UCSD-AML1 (cell line): Measurements from ENCODE around the gene TXNDC11.

Experiments
- DNase-seq: peaks from one replicate; lab custom pipeline; 2025; ENCODE audit not compliant: unreplicated experiment; lab: John Stamatoyannopoulos, UW

The TXNDC11 gene

GRCh38 chr16:11662582-11662981 lies 80.1 kb downstream of the TXNDC11 start:
- DNase-seq, result no peak

- no peak for DNase-seq
Measured at GRCh38 chr16:11660565-11660964, 82.1 kb downstream of the TXNDC11 start.

GRCh38 chr16:11658896-11659708 lies 83.6 kb downstream of the TXNDC11 start:
- no peak for DNase-seq

- no peak for DNase-seq
Measured at GRCh38 chr16:11657556-11657955, 85.1 kb downstream of the TXNDC11 start.

- DNase-seq, result no peak
Measured at GRCh38 chr16:11655655-11656054, 87.0 kb downstream of the TXNDC11 start.

- DNase-seq, result no peak
Measured at GRCh38 chr16:11651796-11652195, 90.9 kb downstream of the TXNDC11 start.

- peak; percentile 48 for DNase-seq
Measured at GRCh38 chr16:11650641-11651591, 91.7 kb downstream of the TXNDC11 start.

- no peak for DNase-seq
Measured at GRCh38 chr16:11649276-11649675, 93.4 kb downstream of the TXNDC11 start.

GRCh38 chr16:11642765-11643116 lies 99.9 kb downstream of the TXNDC11 start:
- DNase-seq, result no peak

GRCh38 chr16:11640987-11641817 lies 101.5 kb downstream of the TXNDC11 start:
- no peak for DNase-seq

GRCh38 chr16:11639925-11640899 lies 102.4 kb downstream of the TXNDC11 start:
- peak; percentile 27 for DNase-seq

- DNase-seq, result no peak
Measured at GRCh38 chr16:11639008-11639562, 103.6 kb downstream of the TXNDC11 start.

- DNase-seq, result no peak
Measured at GRCh38 chr16:11638140-11638539, 104.5 kb downstream of the TXNDC11 start.

GRCh38 chr16:11637320-11637719 lies 105.3 kb downstream of the TXNDC11 start:
- no peak for DNase-seq

- no peak for DNase-seq
Measured at GRCh38 chr16:11636172-11636721, 106.4 kb downstream of the TXNDC11 start.

- no peak for DNase-seq
Measured at GRCh38 chr16:11635679-11636171, 106.9 kb downstream of the TXNDC11 start.

GRCh38 chr16:11635113-11635652 lies 107.5 kb downstream of the TXNDC11 start:
- no peak for DNase-seq

GRCh38 chr16:11634312-11634711 lies 108.3 kb downstream of the TXNDC11 start:
- no peak for DNase-seq

- DNase-seq, result no peak
Measured at GRCh38 chr16:11633113-11633512, 109.5 kb downstream of the TXNDC11 start.
